Fibroblast of lung (primary cell): Measurements from ENCODE around the gene NELFB. TPM values are rescaled to one million over a fixed set of nuclear protein-coding genes. Genes with fewer than 3 reads are reported as not detected.

Experiments
- DNase-seq, 2 donors: peaks; one replicate each; pipeline versions ENCODE4 v3.0.0 to v3.0.0-alpha.2; 2010; ENCODE audit warnings: low read depth in 2 of 2
- H2AFZ ChIP-seq: 2 replicates; pipeline ENCODE4 v1.5.1; 2012; ENCODE audit warnings: low read length, control low read depth, inconsistent platforms
- H3K27ac ChIP-seq: 2 replicates; pipeline ENCODE4 v1.5.1; 2011; ENCODE audit warnings: low read length, control low read depth; ENCODE audit not compliant: insufficient read depth
- H3K27me3 ChIP-seq: 2 replicates; pipeline ENCODE4 v1.5.1; 2011; ENCODE audit warnings: mild to moderate bottlenecking, low read length; ENCODE audit not compliant: control insufficient read depth, insufficient read depth
- H3K36me3 ChIP-seq: 2 replicates; pipeline ENCODE4 v1.5.1; 2011; ENCODE audit warnings: low read length; ENCODE audit not compliant: control insufficient read depth, insufficient read depth
- H3K4me1 ChIP-seq: 2 replicates; pipeline ENCODE4 v1.5.1; 2011; ENCODE audit warnings: low read length; ENCODE audit not compliant: control insufficient read depth, insufficient read depth; ENCODE audit errors: extremely low read depth
- H3K4me2 ChIP-seq: 2 replicates; pipeline ENCODE4 v1.5.1; 2011; ENCODE audit warnings: low read length, control low read depth; ENCODE audit not compliant: insufficient read depth; ENCODE audit errors: extremely low read depth
- H3K4me3 ChIP-seq, 4 experiments: fragments of 200-600 bp in 1 of 4; sonication (generic) in 1 of 4; replicated peaks in 1 of 4; 2 replicates each; pipeline ENCODE4 v1.5.1; 2011 to 2016; ENCODE audit warnings: low read length in 4 of 4, low read depth in 3 of 4, mild to moderate bottlenecking in 3 of 4, control low read depth in 2 of 4, inconsistent platforms in 1 of 4, mixed read lengths in 1 of 4; ENCODE audit not compliant: insufficient read depth in 1 of 4; ENCODE audit errors: control extremely low read depth in 1 of 4
- H3K79me2 ChIP-seq: 2 replicates; pipeline ENCODE4 v1.5.1; 2012; ENCODE audit warnings: mild to moderate bottlenecking, low read length, inconsistent platforms; ENCODE audit not compliant: control insufficient read depth, insufficient read depth
- H3K9ac ChIP-seq: 2 replicates; pipeline ENCODE4 v1.5.1; 2011; ENCODE audit warnings: mild to moderate bottlenecking, low read length, control low read depth; ENCODE audit not compliant: insufficient read depth
- H3K9me3 ChIP-seq: 2 replicates; pipeline ENCODE4 v1.5.1; 2012; ENCODE audit warnings: low read depth, low read length; ENCODE audit not compliant: control insufficient read depth, insufficient read depth
- H4K20me1 ChIP-seq: 2 replicates; pipeline ENCODE4 v1.5.1; 2011; ENCODE audit warnings: low read length; ENCODE audit not compliant: control insufficient read depth, insufficient read depth; ENCODE audit errors: extremely low read depth
- CTCF ChIP-seq, 2 donors: IDR thresholded peaks in 1 of 2; conservative IDR thresholded peaks in 1 of 2; 1 replicate in 1 of 2; 2 replicates in 1 of 2; pipeline ENCODE4 v1.5.1; 2011 to 2012; ENCODE audit warnings: low read length in 2 of 2, control low read depth in 1 of 2, inconsistent platforms in 1 of 2, low read depth in 1 of 2, mild to moderate bottlenecking in 1 of 2
- EZH2 ChIP-seq: IDR thresholded peaks from 2 replicates; pipeline ENCODE4 v1.5.1; 2012; ENCODE audit warnings: low read length, control low read depth, mild to moderate bottlenecking; ENCODE audit errors: missing control alignments
- polyA plus RNA-seq, 2 donors: library from polyadenylated mRNA; depleted of rRNA in 1 of 2; stranded (reverse) in 1 of 2; unstranded in 1 of 2; fragments of >200 nt; gene quantifications; 2 replicates each; pipeline ENCODE4 v1.2.1, GENCODE V29; 2011 to 2012; ENCODE audit warnings: missing spikeins in 1 of 2
- total RNA-seq: library from RNA; depleted of rRNA; stranded (reverse); fragments of >200 nt; gene quantifications from 2 replicates; pipeline ENCODE4 v1.2.1, GENCODE V29; 2014

NELFB gene
- total and polyA plus RNA-seq, 2 donors (not counting 1 experiment from before 2014, with no cell fraction given) = 23.5 to 50.0 TPM

DNA sequence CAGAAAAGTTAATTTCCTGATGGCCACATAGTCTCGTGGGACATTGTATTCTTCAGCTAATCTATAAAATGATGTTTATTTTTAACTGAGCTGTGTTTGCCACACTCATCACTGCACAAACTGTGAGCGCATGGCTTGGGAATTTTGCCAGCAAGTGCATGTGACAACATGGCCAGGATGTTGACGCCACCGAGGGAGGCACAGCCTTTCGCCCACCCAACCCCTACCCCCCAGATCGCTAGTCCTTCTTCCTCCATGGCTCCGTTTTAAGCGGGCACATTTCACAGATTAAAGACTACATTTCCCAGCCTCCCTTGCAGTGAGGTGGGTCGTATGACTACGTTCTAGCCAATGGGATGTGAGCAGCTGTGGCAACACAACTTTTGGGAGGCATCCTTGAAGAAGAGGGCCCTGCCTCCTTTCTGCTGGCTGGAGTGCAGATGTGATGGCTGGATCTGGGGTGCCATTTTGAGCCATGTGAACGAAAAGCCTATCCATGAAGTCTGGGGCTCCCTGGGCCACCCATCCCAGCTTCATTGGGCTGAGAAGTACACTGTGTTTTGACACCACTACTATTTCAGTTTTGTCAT lies 39.1 kb downstream of the NELFB start:
- H4K20me1 ChIP-seq = no peaks in the 10 kb centered on the region
- H3K36me3 ChIP-seq = no peaks in the 10 kb centered on the region
- H3K79me2 ChIP-seq = no peaks in the 10 kb centered on the region
- no peak overlapping the region for H3K9ac ChIP-seq
- peaks cover 10% of the 10 kb centered on the region for H3K4me1 ChIP-seq
- peak overlapping the region; percentile 56 for H3K4me2 ChIP-seq
- DNase-seq = peak; percentile 42 to 76
- no peak overlapping the region for H3K4me3 ChIP-seq
- TF ChIP-seq EZH2 (peak; percentile 36), CTCF (conservative IDR thresholded peaks at IDR 0.05 in 1 of 2, IDR thresholded peaks at IDR 0.05 in 1 of 2; ENCODE audit: low read depth in 1 of 2, low read length in 2 of 2) (no peak)
- no peak overlapping the region for H2AFZ ChIP-seq
- H3K27me3 ChIP-seq = peaks cover 20% of the 10 kb centered on the region
- H3K27ac ChIP-seq = no peak overlapping the region
- H3K9me3 ChIP-seq = no peaks in the 10 kb centered on the region

DNA sequence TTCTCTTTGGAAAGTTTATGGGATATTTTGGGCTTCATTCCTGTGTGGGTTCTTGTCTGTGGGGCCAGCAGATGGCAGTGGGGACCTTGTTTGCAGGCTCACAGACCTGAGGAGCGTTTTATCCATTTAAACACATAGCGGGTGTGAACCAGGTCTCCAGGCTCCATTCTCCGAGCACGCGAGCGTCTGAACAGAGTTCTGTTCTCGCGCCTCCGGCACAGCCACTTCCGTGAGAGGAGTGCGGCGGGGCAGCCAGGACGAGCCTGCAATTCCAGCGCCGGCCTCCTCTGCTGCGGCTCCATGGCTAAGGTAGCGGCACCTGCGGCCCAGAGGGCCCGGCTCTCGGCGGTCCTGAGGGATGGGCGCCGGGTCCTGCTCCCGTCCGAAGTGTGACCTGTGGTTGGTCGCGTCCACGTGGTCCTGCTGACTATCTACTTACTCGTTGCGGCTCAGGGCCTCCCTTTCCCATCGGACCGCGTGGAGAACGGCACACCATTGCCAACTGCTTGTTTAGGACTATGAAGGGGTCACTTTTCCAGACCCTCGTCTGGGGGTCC lies 39.6 kb downstream of the NELFB start:
- no peaks in the 10 kb centered on the region for H3K36me3 ChIP-seq
- DNase-seq = peak in 1 of 2 donors; percentile 38
- no peak overlapping the region for H3K4me3 ChIP-seq
- no peaks in the 10 kb centered on the region for H3K9me3 ChIP-seq
- H2AFZ ChIP-seq = no peak overlapping the region
- no peaks in the 10 kb centered on the region for H3K79me2 ChIP-seq
- H3K4me1 ChIP-seq = peaks cover 10% of the 10 kb centered on the region
- H3K27ac ChIP-seq = no peak overlapping the region
- H3K27me3 ChIP-seq = peaks cover 24% of the 10 kb centered on the region
- H3K4me2 ChIP-seq = peak overlapping the region; percentile 35
- TF ChIP-seq EZH2 = peak; percentile 6
- peak; percentile 7 for TF ChIP-seq CTCF (conservative IDR thresholded peaks at IDR 0.05 in 1 of 2, IDR thresholded peaks at IDR 0.05 in 1 of 2; ENCODE audit: low read depth in 1 of 2, low read length in 2 of 2)
- no peak overlapping the region for H3K9ac ChIP-seq
- H4K20me1 ChIP-seq = no peaks in the 10 kb centered on the region

- Histone ChIP-seq H3K27me3 (peaks cover 28% of the 10 kb centered on the region), H3K4me3 (no peak overlapping the region), H4K20me1 (no peaks in the 10 kb centered on the region), H3K79me2 (no peaks in the 10 kb centered on the region), H3K4me1 (peaks cover 10% of the 10 kb centered on the region), H3K27ac (no peak overlapping the region), H3K4me2 (peak overlapping the region; percentile 35), H2AFZ (no peak overlapping the region), H3K9ac (no peak overlapping the region), H3K9me3 (no peaks in the 10 kb centered on the region), H3K36me3 (no peaks in the 10 kb centered on the region)
- TF ChIP-seq EZH2 = no peak
- TF ChIP-seq CTCF (conservative IDR thresholded peaks at IDR 0.05 in 1 of 2, IDR thresholded peaks at IDR 0.05 in 1 of 2; ENCODE audit: low read depth in 1 of 2, low read length in 2 of 2) = peak; percentile 4 to 22
- no peak for DNase-seq
Observed at GRCh38 chr9:137295238-137295811, 40.2 kb downstream of the NELFB start.
